Activated naive CD4-positive, alpha-beta T cell (primary cell): ENCODE measurements around the gene MAU2.
A peak's percentile ranks its signal among the peaks of the same experiment; 100 is the strongest.

Source experiments
- DNase-seq, 4 experiments: peaks; one replicate each; lab custom pipeline; 2025; lab: John Stamatoyannopoulos, UW

Gene MAU2, protein sequence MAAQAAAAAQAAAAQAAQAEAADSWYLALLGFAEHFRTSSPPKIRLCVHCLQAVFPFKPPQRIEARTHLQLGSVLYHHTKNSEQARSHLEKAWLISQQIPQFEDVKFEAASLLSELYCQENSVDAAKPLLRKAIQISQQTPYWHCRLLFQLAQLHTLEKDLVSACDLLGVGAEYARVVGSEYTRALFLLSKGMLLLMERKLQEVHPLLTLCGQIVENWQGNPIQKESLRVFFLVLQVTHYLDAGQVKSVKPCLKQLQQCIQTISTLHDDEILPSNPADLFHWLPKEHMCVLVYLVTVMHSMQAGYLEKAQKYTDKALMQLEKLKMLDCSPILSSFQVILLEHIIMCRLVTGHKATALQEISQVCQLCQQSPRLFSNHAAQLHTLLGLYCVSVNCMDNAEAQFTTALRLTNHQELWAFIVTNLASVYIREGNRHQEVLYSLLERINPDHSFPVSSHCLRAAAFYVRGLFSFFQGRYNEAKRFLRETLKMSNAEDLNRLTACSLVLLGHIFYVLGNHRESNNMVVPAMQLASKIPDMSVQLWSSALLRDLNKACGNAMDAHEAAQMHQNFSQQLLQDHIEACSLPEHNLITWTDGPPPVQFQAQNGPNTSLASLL

DNA sequence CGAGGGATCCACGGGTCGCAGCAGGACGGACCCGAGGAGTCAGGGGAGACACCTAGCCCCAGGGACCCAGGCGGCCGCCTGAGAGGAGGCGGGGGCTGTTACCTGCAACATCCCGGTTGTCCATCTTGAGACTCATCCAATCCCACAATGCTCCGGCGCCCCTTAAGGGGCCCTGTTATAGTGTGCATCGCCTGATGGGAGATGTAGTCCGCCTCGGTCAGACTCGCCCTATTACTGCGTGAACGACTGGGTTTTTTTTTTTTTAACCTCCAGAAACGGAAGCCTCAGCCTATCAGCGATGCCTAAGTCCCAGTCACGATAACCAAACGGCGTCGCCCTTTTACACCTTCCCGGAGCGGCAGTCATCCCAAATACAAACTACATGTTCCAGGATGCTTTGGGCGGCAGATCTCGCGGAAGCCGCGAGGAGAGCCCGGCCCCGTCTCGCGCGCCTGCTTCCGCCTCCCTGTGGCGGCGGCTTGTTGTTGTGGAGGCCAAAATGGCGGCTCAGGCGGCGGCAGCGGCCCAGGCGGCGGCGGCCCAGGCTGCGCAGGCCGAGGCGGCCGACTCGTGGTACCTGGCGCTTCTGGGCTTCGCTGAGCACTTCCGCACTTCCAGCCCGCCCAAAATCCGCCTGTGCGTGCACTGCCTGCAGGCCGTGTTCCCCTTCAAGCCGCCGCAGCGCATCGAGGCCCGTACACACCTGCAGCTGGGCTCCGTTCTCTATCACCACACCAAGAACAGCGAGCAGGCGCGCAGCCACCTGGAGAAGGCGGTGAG, at the start of gene MAU2, which contains the start of gene SUGP1:
TSS of gene MAU2 (plus strand) at position 469 of the 780 bp plus-strand sequence. CDS start at position 500, 31 bp downstream.
TSS of gene SUGP1 (minus strand) at position 149 of the 780 bp plus-strand sequence. CDS start at position 136, 13 bp downstream.
- DNase-seq: peak; percentile 68 to 86 (median 72)

DNA sequence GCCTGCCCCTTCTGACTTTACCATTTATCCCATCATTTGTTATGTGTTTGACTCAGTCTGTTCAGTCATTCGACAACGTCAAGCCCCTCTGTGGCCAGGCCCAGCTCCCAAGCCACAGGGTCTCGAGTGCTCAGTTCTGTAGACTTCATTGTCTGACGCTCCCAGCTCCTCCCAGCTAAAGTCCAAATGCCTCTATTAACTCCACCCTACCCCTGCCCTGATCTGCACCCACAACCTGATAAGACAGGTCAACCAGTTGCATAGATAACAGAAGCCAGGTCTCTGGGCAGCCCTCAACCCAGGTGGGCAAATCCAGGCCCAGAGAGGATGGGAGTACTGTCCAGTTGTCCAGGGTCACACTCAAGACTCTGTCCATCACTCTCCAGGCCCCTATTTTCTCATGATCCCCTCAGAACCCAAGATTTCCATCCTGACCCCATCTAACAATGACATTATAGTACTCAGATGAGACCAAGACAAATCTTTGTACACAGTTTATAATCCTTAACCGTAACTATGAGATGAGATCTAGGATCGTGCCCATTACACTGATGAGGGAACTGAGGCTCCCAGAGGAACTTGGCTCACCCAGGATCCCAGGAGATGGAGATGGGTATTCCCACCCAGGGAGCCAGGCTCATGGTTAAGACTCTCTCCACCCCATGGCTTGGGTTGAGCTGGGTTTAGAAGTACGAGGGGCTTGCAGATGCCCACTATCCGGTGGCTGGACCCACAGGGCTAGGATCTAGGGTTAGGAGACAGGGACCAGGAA, 48.6 kb upstream of the MAU2 start:
- DNase-seq: no peak

GRCh38 chr19:19274146-19274545, 46.5 kb upstream of the MAU2 start:
- DNase-seq: no peak

DNA sequence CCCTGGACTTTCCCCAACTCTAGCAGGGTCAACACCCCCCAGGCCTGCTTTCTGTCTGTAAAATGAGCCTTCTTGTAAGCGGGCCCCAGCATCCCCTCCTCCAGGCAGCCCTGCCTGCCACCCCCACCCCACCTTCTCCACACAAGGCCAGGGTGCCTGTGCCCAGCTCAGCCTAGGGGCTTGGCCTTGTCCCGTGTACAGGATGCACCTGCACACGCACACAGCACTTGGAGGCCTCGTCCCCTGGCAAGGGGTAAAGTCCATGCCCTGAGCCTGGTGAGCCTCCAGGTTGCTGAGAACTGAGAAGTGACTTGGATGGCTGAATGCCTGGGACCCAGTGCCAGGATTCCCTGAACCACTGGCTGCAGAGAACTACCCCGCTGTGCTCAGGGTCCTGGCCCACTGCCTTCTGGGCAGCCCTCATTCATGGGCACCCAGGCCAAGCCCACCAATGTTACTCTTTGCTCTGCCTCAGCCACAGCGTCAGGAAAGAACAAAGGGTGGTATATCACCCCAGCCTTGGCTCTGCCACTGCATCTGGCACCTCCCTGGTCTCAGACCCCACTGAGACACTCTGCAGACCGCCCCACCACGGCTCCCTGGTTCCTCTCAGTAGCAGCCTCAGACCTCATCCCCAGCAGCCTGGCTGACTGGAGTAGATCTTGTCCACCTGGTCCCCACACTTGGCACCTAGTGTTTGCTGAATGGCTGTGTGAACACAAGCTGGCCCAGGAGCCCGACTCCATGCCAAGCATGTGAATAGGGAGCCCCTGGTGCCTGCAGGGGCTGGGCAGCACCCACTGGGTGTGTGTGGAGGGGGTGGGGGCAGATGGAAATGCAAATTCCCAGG, 45.7 kb upstream of the MAU2 start:
- no peak for DNase-seq

GRCh38 chr19:19276386-19276785, 44.2 kb upstream of the MAU2 start:
- no peak for DNase-seq

DNA sequence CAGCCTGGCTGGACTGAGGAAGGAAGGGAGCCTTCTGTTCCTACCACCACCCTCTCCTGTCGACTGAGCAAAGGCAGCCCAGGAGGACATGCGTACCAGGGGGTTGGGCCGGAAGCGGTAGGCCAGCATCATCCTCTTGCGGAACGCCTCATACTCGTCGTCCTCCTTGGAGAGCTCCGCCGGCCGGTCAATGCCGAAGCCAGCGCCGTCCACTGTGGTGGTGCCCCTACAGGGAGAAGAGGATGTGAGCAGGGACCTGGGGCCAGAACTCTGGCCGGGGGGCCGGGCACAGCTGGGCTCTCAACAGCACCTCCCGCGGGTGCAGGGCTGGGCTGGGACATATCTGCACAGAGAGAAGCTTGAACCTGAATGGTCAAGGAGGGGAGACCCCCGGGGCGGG, 43.8 kb upstream of the MAU2 start:
- no peak for DNase-seq

DNA sequence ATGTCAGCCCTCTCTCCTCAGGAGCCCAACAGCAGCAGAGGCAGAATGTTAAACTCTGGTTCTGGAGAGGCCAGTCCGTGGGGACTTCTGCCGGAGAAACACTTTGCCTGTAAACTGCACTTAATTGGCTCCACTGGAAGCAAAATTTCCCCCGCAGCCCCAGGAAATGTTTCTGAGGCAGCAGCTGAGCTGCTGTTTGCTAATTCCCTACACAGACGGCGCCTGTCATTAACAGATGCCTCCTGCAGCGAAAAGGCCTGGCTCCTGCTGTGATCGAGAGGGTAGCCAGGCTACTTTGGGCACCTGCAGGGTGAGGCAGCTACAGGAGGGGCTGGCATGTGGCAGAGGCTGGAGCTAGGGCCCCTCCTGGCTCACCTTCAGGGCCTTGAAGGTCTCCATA, 42.3 kb upstream of the MAU2 start:
- no peak for DNase-seq

GRCh38 chr19:19279062-19279612, 41.5 kb upstream of the MAU2 start:
- no peak for DNase-seq

GRCh38 chr19:19279853-19280252, 40.8 kb upstream of the MAU2 start:
- DNase-seq: no peak

DNA sequence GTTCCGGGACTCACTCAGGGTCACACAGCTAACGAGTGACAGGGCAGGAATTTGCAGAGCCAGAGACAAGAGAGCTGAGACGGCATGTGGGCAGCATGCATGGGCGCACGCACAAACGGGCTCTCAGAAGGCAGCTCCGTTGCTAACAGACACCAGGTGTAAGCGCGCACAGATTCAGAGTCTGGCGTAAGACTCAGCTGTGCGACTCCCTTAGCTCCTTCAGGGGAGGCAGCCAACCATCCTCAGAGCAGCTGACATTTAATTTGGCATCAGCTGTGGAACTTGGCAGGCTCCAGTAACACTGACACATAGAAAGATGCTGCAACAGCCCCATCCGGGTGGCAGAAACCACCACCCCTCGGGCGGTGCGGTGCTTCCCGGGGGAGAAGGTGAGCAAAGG, 40.1 kb upstream of the MAU2 start:
- DNase-seq: no peak

DNA sequence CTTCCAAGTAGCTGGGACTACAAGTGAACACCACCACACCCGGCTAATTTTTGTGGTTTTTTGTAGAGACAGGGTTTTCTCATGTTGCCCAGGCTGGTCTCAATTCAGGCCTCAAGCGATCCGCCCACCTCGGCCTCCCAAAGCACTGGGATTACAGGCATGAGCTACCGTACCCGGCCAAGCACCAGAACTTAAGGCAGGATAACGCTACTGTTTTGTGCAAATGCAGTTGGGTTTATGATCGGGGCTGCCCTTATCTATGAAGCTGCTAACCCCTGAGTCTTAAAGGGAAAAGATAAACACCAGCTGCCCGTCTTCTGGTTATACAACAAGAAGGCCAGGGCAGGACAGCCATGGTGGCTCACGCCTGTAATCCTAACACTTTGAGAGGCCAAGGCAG, 34.9 kb upstream of the MAU2 start:
- no peak for DNase-seq

DNA sequence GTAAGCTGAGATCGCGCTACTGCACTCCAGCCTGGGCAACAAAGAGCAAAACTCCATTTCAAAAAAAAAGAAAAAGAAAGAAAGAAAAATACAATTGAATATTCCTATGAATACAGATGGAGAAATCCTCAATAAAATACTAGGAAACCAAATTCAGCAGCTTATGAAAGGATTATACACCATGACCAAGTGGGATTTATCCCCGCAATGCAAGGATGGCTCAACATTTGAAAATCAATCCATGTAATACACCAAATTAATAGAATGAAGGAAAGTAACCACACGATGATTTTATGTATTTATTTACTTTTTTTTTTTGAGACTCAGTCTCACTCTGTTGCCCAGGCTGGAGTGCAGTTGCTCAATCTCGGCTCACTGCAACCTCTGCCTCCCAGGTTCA, 28.0 kb upstream of the MAU2 start:
- DNase-seq: no peak

DNA sequence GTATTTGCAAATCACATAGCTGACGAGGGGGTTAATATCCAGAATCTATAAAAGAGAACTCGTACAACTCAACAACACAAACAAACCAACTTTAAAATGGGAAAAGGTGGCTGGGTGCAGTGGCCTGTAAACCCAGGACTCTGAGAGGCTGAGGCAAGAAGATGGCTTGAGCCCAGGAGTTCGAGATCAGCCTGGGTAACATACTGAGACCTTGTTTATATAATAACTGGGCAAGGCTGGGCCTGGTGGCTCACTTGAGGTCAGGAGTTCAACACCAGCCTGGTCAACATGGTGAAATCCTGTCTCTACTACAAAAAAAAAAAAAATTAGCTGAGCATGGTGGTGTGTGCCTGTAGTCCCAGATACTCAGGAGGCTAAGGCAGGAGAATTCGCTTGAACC, 25.7 kb upstream of the MAU2 start:
- DNase-seq: no peak

DNA sequence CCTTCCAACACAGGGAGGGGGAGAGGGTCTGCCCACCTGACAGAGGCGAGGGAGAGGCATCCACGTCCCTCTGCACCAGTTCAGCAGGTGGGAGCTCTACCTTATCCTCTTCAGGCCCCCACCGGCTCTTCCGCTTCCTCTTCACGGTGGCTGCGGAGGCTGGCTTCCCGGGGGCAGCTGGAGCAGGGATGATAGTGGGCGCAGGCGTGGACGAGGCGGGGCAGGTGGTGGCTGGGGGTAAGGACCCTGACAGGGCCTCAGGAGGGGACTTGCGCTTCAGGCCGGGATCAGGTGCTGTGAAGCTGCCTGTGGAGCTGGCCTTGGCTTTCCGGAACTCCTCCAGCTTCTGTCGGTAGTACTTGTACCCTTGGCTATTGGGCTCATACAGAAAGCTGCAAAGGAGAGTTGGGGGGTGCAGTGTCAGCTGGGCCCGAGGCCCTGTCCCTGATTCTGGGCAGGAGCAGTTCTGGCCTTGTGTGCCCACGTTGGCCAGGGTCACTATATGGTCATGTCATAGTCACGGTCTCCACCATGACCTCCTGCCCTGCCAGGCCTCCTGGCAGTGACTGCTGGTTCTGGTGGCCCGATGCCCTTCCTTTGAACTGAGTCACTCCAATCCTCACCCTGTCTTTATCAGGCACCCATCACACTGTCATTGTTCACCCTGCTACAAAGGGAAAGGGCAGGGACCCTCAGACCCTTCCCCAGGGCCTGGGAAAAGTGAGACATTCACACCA, 23.5 kb upstream of the MAU2 start:
- DNase-seq: no peak

DNA sequence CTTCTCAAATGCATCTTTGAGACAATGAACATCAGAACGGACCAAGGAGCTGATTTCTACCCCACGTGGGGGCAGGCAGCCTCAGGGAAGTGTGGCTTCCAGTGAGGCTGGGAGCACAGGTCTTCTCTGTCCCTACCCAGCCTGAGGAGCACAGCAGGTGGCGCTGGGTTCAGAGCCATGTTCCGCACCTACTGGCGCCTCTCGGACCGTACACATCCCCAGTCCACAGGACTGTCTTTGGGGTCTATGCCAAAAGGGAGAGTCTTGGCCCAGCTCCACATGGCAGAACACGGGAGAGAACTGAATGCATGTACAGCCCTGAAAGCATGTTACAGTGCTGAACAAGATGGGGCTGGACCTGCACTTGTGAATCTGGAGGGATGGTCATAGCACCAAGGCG, 22.9 kb upstream of the MAU2 start:
- no peak for DNase-seq

- DNase-seq: no peak
Measured at GRCh38 chr19:19300613-19301012, 20.0 kb upstream of the MAU2 start.

- no peak for DNase-seq
Measured at GRCh38 chr19:19303411-19303810, 17.2 kb upstream of the MAU2 start.

DNA sequence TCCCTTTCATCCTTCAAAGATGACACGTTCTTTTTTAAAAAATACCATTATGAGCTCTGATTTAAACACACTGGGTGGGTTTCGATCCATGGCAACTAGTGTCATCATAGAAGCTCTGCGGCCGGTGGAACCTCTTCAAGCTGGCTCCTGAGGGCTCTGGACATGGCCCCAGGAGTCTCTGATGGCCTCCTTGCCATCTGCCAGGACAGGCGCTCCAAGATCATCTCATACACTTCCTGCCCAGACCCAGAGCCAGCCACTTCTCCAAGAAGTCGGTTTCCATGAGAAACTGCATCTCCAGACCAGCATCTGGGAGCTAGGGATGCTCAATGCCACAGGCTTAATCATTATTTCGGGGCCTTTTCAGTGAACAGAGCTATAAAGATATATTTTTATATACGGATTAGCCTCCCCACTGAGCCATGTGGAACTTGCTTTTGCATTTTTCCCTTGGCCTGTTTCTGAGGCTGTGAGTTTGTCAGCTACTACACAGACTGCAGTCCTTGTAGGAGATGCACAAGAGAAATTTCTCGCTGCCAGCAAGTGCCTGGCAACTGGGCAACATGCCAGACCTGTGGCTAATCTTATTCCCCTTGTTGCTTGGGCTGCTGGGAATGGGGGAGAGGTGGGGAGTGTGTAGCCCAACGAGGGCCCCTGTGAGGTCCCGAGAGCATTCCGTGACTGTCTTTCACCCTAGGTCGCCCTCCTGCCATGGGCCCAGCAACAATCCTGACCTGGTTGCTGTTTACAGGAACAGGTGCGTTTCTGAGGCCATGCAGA, 16.3 kb upstream of the MAU2 start:
- DNase-seq: no peak

GRCh38 chr19:19305066-19305465, 15.6 kb upstream of the MAU2 start:
- no peak for DNase-seq
